ENCODE results near the gene KCNMB1.

KCNMB1 gene

DNA sequence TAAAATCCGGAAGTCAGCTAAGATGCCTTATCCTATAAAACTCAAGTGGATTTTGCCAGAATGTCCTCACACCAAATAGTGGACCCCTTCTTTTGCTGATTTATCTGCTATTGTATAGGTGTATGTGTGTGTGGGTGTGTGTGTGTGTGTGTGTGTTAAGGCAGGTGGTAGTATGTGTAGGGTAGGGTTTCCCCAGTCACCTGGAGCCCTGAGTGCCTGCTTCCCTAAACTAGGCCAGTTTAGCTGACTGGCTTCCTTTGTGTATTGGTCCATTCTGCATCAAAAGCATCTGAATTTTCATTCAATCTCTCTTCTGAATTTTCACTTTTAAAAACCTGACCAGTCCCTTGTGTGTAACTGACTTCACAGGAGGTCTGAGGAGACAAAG is 49.4 kb downstream of the KCNMB1 start:
- DNase-seq (ENCODE audit: low read depth) = no peak

DNA sequence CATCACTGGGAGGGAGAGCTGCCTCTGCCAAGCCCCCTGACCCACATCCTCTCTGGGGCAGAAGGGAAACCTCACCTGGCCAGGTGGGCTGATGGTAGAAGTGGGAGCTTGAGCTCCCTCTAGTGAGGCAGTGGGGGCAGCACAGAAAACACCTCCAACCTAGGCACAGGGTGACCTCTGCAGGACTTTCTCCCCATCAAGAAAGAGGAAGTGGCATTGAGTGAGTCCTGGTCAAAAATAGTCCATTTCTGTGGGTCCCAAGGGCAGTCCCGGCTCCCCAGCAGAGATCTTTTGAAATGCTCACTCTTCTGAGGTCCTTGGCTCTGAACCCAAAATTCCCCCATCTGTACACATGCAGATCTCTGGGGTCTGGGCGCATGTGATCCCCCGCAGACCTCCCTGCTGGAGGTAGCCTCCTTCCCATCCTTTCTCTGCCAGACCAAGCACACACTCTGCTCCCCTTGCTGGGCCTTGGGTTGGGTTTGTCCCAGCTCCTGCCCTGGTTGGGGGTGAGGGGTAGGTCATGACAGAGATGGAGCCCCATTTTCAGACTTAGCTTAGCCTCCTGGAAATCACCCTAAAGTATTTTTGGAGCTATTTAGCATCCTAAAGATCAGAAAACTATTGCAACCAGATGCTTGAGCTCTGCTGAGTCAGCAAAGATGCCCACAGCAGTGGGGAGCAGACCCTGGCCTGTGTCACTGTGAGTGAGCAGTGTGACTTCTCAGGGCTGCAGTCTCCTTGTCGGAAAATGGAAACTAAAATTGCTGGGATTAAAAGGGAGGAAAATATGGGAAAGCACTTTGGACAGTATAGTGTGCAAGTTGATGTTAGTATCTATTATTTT is 50.0 kb downstream of the KCNMB1 start:
- DNase-seq (ENCODE audit: low read depth) = no peak

DNA sequence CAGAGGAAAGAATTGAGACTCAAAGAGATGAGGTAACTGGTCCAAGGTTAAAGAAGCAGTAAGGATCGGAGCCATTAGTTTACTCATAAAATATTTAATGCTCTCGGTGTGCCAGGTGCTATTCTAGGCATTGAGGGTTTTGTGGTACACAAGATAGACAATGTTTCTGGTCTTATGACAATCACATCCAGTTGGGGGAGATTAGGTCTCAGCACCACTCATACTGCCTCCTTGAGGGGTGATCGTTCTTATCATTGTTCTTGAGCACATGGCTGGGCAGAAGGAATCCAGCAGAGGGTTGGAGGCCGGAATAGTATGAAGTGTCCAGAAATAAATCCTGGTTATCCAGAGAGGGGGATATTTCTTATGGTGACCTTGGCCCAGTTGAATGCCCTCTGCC is 50.9 kb downstream of the KCNMB1 start:
- no peak for DNase-seq (ENCODE audit: low read depth)

DNA sequence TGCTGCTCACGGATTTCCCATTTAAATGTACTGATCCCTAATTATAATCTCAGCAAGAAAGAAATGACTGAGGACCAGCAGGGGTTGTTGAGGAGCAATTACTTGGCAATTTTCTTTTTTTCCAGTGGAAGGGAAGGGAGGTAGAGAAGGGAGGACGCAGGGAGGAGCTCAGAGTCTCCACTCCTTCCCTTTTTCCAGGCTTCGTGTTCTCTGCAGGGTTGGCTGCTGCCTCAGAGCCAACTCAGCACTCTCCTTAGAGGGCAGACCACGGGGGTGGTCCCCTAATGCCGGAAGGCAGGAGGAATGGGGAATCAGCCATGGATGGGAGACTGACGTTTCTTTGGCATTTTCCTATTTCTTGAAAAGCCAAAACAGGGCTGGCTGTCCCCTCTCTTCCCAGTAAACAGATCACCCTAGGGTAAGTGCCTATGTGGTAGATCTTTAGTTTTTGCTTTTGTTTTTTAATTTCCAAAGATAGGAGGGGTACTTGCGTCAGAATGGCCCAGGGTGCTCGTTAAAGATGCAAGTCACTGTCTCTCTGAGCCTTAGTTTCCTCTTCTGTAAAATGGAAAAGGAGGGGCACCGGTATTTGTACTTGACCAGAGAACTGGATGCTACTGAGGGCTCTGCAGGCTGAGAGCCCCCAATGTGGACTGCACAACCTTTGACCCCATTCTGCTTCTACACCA is 52.0 kb downstream of the KCNMB1 start:
- DNase-seq (ENCODE audit: low read depth) = no peak

DNA sequence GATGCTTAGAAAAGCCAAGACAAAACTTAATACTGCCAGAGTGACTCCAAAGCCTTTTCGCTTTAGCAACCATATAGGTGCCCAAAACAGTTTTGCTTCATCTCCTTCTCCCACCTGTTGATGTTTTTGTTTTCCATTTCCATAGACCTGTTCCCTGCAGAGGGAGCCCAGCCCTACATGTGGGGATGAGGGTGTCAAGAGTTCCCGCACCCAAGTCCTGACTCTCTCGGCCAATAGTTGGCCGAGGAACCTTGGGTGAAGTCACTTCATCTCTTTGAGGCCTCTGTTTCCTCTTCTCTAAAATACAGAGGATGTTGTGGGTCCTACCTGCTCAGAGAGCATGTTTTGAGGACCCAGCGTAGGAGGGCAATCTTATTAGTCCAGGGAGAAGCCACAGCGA is 53.1 kb downstream of the KCNMB1 start:
- no peak for DNase-seq (ENCODE audit: low read depth)

DNA sequence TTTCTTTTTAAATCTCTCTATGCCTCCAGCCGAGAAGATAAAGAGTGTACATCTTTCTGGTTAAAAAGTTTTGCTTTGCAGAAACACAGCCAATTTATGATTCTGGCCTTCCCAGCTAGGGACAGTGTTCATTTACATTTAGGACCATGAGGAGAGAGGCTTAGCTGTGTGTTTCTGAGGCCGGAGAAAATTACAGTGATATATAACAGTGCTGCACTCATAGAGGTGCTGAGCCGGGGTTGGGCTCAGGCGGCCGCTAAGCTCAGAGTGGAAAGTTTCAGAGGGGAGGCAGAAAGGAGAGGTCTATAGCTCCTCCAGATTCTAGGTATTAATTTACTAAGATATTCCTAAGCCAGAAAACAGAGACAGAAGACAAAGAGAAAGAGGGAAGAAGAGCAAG is 54.5 kb downstream of the KCNMB1 start:
- DNase-seq (ENCODE audit: low read depth) = no peak

DNA sequence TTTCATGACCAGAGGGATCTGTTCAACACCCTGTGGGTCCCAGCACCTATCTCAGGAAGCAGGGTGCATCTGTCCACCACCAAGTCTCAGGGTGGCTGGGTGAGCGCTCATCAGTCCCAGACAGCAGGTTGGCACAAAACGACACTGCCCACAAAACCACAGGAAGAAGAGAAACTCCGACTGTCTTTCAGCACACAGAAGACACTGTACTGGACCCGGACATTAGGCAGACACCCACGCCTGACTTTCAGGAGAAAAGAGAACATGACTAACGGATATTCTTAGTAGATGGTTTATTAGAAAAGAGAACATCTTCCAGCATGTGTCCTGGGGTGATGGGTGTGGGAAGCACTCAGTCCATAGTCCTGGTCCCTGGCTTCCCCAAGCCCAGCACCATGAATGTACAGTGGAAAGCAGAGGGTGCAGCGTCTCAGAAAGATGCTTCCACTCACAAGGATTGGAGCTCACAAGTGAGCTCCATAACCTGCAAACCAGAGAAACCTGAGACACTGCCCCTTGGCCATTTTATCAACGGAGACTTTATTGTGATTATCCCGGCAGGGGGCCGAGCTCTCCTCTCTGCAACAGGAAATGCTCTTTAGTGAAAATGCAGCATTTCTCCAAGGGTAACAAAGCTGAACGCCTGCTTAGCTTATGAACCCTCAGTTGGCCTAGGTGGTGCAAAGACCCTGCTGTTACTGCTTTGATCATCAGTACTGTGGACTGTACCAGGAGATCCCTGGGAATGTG is 55.8 kb downstream of the KCNMB1 start:
- no peak for DNase-seq (ENCODE audit: low read depth)

DNA sequence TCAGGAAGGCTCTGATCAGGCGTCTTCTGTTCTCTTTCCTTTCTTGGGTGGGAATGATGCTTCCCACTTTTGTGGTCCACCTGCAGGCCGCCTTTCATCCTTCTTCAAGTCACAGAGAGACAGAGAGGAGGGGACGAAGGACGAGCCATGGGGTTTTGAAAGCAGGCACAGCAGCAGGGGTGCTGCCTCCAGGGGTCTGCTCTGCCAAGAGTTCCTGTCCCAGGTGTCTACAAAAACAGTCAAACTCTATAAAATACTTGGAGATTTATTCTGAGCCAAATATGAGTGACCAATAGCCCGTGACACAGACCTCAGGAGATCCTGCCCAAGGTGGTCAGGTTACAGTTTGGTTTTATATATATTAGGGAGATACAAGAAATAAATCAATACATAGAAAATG is 57.1 kb downstream of the KCNMB1 start:
- DNase-seq (ENCODE audit: low read depth) = no peak

DNA sequence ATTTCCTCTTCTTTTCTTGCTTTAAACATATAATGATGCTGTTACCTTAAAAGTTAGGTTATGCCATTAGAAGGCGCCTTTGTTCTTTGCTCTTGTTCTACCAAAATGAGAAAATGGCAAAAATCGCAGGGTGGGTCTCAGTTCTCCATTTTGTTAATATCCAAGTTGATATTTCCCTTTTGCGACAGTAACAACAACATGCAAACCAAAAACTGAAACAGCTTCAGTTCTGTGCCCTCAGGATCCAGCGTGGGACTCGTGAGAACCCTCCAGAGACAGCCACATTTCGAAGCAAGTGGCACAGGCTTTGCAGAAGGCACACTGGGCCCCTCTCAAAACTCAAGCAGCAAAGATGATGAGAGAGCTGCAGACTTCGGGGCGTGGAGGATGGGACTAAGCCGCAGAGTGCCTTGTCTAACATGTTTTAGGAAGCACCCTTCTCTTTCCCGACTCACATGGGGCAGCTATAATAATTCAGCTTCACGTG is 58.6 kb downstream of the KCNMB1 start:
- DNase-seq (ENCODE audit: low read depth) = no peak

DNA sequence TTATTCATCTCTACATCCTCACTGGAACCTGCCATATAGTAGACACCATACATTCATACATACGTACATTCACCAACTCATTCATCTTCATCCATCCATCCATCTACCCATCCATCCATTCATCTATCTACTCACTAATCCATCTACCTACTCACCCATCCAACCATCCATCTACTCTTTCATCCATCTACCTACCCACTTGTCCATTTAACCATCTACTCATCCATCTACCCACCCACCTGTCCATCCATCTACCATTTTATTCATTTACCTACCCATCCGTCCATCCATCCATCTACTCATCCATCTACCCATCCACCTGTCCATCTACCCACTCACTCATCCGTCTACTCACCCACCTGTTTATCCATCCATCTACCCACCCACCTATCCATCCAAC is 59.6 kb downstream of the KCNMB1 start:
- no peak for DNase-seq (ENCODE audit: low read depth)

DNA sequence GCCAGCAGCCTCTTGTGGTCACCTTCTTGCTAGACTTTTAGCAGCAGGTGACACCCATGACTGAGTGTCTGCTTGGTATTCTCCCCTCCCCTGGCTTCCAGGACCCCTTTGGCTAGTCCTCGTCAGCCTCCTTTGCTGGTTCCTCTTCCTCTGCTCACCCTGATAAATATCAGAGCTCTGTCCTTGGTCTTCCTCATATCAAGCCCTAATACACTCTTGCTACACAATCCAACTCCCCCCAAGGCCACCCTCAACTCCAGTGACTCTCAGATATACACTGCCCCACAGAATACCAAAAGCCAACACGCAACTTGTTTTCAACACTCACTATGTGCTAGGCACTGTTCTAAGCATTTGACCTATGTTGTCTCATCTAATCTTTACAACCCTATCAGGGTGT is 61.3 kb downstream of the KCNMB1 start:
- DNase-seq (ENCODE audit: low read depth) = no peak

DNA sequence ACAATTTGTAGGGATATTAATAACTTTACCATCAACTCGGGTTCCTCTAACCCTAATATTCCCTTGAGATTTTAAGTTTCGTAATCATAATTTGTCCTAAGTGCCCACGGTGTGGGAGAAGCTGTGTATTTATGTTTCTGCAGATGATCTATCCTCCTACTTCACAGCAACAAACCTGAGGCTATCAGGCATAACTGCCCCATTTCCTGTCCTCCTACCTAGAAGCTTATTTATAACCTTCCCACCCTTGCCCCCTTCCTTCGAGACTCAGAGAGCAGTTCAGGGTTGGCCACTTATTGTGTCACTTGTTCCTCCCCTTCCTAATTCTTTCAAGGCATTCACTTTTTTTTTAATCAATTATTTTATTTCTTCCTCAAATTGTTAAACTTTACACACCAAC is 62.0 kb downstream of the KCNMB1 start:
- no peak for DNase-seq (ENCODE audit: low read depth)
